C4-2B (cell line): ENCODE data around the gene VIM.

Source experiments
- H3K27ac ChIP-seq: fragments of 450-650 bp; 2 replicates; pipeline ENCODE4 v1.5.1; 2017
- ZFX ChIP-seq: fragments of 450-650 bp; IDR thresholded peaks from 2 replicates; pipeline ENCODE4 v1.6.1; 2017
- TF ChIP-seq, protein P1 (sequence below): fragments of 450-650 bp; conservative IDR thresholded peaks from 2 replicates; pipeline ENCODE4 v1.5.1; 2017; ENCODE audit warnings: mild to moderate bottlenecking

VIM gene

DNA sequence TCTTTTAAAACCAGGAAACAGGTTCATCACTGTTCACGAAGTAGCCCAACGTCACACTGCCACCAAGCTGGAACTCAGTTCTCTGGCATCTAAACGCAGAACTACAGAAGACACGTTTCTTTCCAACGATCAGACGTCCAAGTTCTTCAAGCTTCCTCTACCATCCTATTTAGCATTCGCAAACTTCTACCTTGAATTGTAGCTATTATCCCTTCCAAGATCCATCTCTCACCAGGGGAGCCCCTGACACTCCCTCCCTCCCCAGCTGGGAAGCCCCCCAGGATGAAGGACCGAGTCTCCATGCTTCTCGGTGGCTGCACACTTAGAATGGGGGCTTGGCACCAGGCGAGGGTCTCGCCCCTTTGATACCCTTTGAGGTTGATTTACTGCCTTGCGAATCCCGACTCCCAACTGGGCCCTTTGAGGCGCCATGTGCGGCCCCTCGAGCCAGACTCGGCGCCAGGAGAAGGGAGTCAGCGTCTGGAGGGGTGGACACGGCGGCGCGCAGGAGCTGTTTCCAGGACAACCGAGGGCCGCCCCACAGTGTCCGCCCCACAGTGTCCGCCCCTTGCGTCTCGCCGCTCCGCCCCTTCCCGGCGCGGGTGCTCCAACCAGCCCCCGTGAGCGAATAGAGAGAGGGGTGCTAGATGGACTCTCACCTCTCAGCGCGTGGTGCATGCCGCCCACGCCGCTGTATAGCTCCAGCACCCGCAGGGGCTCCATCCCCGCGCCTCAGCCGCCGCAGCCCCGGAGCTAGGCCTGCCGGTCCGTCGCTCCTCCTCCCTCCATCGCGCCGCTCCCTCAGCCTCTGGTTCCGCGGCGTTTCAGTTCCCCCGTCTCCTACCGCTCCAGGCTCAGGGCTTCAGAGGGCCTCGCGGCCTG, 26.9 kb upstream of the VIM start, which contains the start of gene TRDMT1:
Gene TRDMT1, minus strand, starts transcription at position 761 of the 882 bp plus-strand sequence. Its CDS starts 38 bp downstream, at position 723.
- peak within 1 kb of the TSS; percentile 79 for H3K27ac ChIP-seq
- TF ChIP-seq ZFX = peak; percentile 100
- TF ChIP-seq, protein P1, sequence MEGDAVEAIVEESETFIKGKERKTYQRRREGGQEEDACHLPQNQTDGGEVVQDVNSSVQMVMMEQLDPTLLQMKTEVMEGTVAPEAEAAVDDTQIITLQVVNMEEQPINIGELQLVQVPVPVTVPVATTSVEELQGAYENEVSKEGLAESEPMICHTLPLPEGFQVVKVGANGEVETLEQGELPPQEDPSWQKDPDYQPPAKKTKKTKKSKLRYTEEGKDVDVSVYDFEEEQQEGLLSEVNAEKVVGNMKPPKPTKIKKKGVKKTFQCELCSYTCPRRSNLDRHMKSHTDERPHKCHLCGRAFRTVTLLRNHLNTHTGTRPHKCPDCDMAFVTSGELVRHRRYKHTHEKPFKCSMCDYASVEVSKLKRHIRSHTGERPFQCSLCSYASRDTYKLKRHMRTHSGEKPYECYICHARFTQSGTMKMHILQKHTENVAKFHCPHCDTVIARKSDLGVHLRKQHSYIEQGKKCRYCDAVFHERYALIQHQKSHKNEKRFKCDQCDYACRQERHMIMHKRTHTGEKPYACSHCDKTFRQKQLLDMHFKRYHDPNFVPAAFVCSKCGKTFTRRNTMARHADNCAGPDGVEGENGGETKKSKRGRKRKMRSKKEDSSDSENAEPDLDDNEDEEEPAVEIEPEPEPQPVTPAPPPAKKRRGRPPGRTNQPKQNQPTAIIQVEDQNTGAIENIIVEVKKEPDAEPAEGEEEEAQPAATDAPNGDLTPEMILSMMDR = no peak

GRCh38 chr10:17201794-17202116, 26.3 kb upstream of the VIM start:
- TF ChIP-seq, protein P1 = no peak
- TF ChIP-seq ZFX = no peak; the same call in 1 of the 2 replicates
- H3K27ac ChIP-seq = peak overlapping the region; percentile 79

GRCh38 chr10:17202506-17202905, 25.5 kb upstream of the VIM start:
- TF ChIP-seq ZFX = no peak
- TF ChIP-seq, protein P1 = no peak

DNA sequence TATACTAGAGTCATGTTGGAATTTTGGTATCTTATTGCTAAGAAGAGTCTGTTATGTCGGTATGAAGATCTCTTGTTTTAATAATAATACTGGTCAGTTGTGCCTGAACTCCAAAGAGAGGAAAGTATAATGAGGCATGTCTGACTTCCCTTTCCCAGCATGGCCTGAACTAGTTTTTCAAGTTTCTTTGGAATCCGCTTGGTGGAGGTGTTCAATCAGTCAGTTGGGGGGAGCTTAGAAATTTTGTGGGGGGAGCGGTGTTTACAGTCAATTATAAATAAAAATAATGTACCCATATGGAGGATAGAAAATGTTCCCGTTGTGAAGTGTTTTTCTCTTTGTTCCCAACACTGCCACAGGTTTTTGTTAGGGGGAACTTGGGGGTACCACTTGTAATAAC, 25.0 kb upstream of the VIM start:
- TF ChIP-seq ZFX = no peak
- TF ChIP-seq, protein P1 = no peak

More at GRCh38 chr10:17202506-17202905, 25.5 kb upstream of the VIM start:
- H3K27ac ChIP-seq = no peak overlapping the region; the same call in 1 of the 2 replicates

GRCh38 chr10:17203416-17203815, 24.6 kb upstream of the VIM start:
- no peak for TF ChIP-seq ZFX
- TF ChIP-seq, protein P1 = no peak
- no peak overlapping the region for H3K27ac ChIP-seq

More for the DNA sequence above, 25.0 kb upstream of the VIM start:
- H3K27ac ChIP-seq = no peak overlapping the region

GRCh38 chr10:17206210-17206709, 21.8 kb upstream of the VIM start:
- TF ChIP-seq, protein P1 = no peak
- no peak for TF ChIP-seq ZFX
- H3K27ac ChIP-seq = no peak overlapping the region

- H3K27ac ChIP-seq = no peak overlapping the region
- TF ChIP-seq, protein P1 = no peak
- no peak for TF ChIP-seq ZFX
Observed at GRCh38 chr10:17208476-17208875, 19.6 kb upstream of the VIM start.
